ENCODE measurements around the gene MZT2B. TPM values are rescaled to one million over a fixed set of nuclear protein-coding genes. Genes with fewer than 3 reads are reported as not detected.
"Not testable (repeated sequence)": the region's sequence is repeated elsewhere in the genome, so short reads cannot be mapped to it uniquely, and the experiment has no call there.

MZT2B gene
- polyA plus RNA-seq, 1 of the 3 experiments (the other 2 are of a cell fraction): 222 TPM

GRCh38 chr2:130202518-130202917 lies 20.5 kb downstream of the MZT2B start:
- H3K9me3 ChIP-seq; H3K27me3 ChIP-seq (ENCODE audit: insufficient read depth); H2AFZ ChIP-seq (ENCODE audit: low read depth); H4K20me1 ChIP-seq (ENCODE audit: insufficient read depth); H3F3A ChIP-seq (replicated peaks; ENCODE audit: insufficient read depth); H3K79me2 ChIP-seq (ENCODE audit: insufficient read depth); H3K4me3 ChIP-seq (ENCODE audit: low read depth in 2 of 2, low read length in 1 of 2); H3K4me2 ChIP-seq; POLR2A ChIA-PET; H3K9me2 ChIP-seq; H3K4me1 ChIP-seq (ENCODE audit: control insufficient read depth in 1 of 2, insufficient read depth in 2 of 2, low read depth in 1 of 2, low read length in 1 of 2); H3K9ac ChIP-seq; H3K36me3 ChIP-seq (replicated peaks in 1 of 2; ENCODE audit: control insufficient read depth in 1 of 2, insufficient read depth in 2 of 2, low read length in 1 of 2); H3K27ac ChIP-seq (ENCODE audit: low read depth in 2 of 2, low read length in 1 of 2): not testable (repeated sequence)
- 0% methylated on average over 1 of the region's 7 CpGs for WGBS (ENCODE audit: low lambda C conversion rate)
- DNase-seq: peak; percentile 38
- CTCF ChIA-PET: interaction anchor here (1.0 kb wide), 1 partner anchor 131 kb away, joined by 3 read pairs; no protein-coding TSS in a partner anchor

GRCh38 chr2:130203150-130203549 lies 21.1 kb downstream of the MZT2B start:
- H2AFZ ChIP-seq (ENCODE audit: low read depth); H3K9ac ChIP-seq; H4K20me1 ChIP-seq (ENCODE audit: insufficient read depth); H3K27ac ChIP-seq (ENCODE audit: low read depth in 2 of 2, low read length in 1 of 2); H3K4me3 ChIP-seq (ENCODE audit: low read depth in 2 of 2, low read length in 1 of 2); H3K4me2 ChIP-seq; CTCF ChIA-PET; H3K36me3 ChIP-seq (replicated peaks in 1 of 2; ENCODE audit: control insufficient read depth in 1 of 2, insufficient read depth in 2 of 2, low read length in 1 of 2); H3K4me1 ChIP-seq (ENCODE audit: control insufficient read depth in 1 of 2, insufficient read depth in 2 of 2, low read depth in 1 of 2, low read length in 1 of 2); H3K27me3 ChIP-seq (ENCODE audit: insufficient read depth); H3K9me2 ChIP-seq; DNase-seq; POLR2A ChIA-PET; H3K9me3 ChIP-seq; H3F3A ChIP-seq (replicated peaks; ENCODE audit: insufficient read depth); H3K79me2 ChIP-seq (ENCODE audit: insufficient read depth): not testable (repeated sequence)
- whole genome bisulfite sequencing (ENCODE audit: low lambda C conversion rate): 100% methylated on average over 1 of the region's 3 CpGs

GRCh38 chr2:130207051-130207450 lies 25.0 kb downstream of the MZT2B start:
- H2AFZ ChIP-seq (ENCODE audit: low read depth); H3K9me2 ChIP-seq; H3F3A ChIP-seq (replicated peaks; ENCODE audit: insufficient read depth); H3K4me3 ChIP-seq (ENCODE audit: low read depth in 2 of 2, low read length in 1 of 2); H3K4me2 ChIP-seq; H3K27me3 ChIP-seq (ENCODE audit: insufficient read depth); H3K79me2 ChIP-seq (ENCODE audit: insufficient read depth); POLR2A ChIA-PET; H3K27ac ChIP-seq (ENCODE audit: low read depth in 2 of 2, low read length in 1 of 2); H3K4me1 ChIP-seq (ENCODE audit: control insufficient read depth in 1 of 2, insufficient read depth in 2 of 2, low read depth in 1 of 2, low read length in 1 of 2); H3K36me3 ChIP-seq (replicated peaks in 1 of 2; ENCODE audit: control insufficient read depth in 1 of 2, insufficient read depth in 2 of 2, low read length in 1 of 2); CTCF ChIA-PET; H3K9ac ChIP-seq; H3K9me3 ChIP-seq; H4K20me1 ChIP-seq (ENCODE audit: insufficient read depth); DNase-seq: not testable (repeated sequence)
- 78% methylated on average over 11 of the region's 13 CpGs for WGBS (ENCODE audit: low lambda C conversion rate)

- H2AFZ ChIP-seq (ENCODE audit: low read depth); DNase-seq; H3K4me2 ChIP-seq; H3K27me3 ChIP-seq (ENCODE audit: insufficient read depth); H3K36me3 ChIP-seq (replicated peaks in 1 of 2; ENCODE audit: control insufficient read depth in 1 of 2, insufficient read depth in 2 of 2, low read length in 1 of 2); H3K79me2 ChIP-seq (ENCODE audit: insufficient read depth); H3K4me3 ChIP-seq (ENCODE audit: low read depth in 2 of 2, low read length in 1 of 2); H3F3A ChIP-seq (replicated peaks; ENCODE audit: insufficient read depth); H3K27ac ChIP-seq (ENCODE audit: low read depth in 2 of 2, low read length in 1 of 2); H3K4me1 ChIP-seq (ENCODE audit: control insufficient read depth in 1 of 2, insufficient read depth in 2 of 2, low read depth in 1 of 2, low read length in 1 of 2); H4K20me1 ChIP-seq (ENCODE audit: insufficient read depth); H3K9ac ChIP-seq; H3K9me2 ChIP-seq; POLR2A ChIA-PET; CTCF ChIA-PET; H3K9me3 ChIP-seq: not testable (repeated sequence)
- WGBS (ENCODE audit: low lambda C conversion rate): 65% methylated on average over 2 of the region's 2 CpGs
Measured at GRCh38 chr2:130219147-130219546, 37.1 kb downstream of the MZT2B start.

DNA sequence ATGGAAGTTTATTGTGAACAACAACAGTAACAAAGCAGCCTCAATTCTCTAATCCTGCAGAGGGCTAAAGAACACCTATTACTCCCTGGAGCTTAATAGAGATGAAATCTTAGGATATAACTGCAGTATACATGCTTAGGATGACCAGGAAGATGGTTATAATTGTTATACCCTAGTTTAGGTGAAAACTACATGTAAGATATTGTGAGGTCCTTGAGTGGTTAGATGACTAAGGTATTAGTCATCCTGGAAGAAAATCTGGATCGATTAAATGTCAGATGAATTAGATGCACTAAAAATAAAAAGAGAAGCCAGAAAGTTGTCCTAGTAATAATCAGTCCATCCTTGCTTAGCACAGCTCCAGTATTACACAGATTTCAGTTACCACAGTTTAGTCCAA lies 38.4 kb downstream of the MZT2B start:
- H3K4me3 ChIP-seq (ENCODE audit: low read depth in 2 of 2, low read length in 1 of 2); POLR2A ChIA-PET; H3K9me2 ChIP-seq; H3K27ac ChIP-seq (ENCODE audit: low read depth in 2 of 2, low read length in 1 of 2); H3K9ac ChIP-seq; H3K36me3 ChIP-seq (replicated peaks in 1 of 2; ENCODE audit: control insufficient read depth in 1 of 2, insufficient read depth in 2 of 2, low read length in 1 of 2); H2AFZ ChIP-seq (ENCODE audit: low read depth); H3F3A ChIP-seq (replicated peaks; ENCODE audit: insufficient read depth); H4K20me1 ChIP-seq (ENCODE audit: insufficient read depth); DNase-seq; H3K27me3 ChIP-seq (ENCODE audit: insufficient read depth); H3K9me3 ChIP-seq; H3K4me2 ChIP-seq; CTCF ChIA-PET; H3K79me2 ChIP-seq (ENCODE audit: insufficient read depth); H3K4me1 ChIP-seq (ENCODE audit: control insufficient read depth in 1 of 2, insufficient read depth in 2 of 2, low read depth in 1 of 2, low read length in 1 of 2): not testable (repeated sequence)
- WGBS (ENCODE audit: low lambda C conversion rate): 0% methylated on average over 1 of the region's 1 CpG

DNA sequence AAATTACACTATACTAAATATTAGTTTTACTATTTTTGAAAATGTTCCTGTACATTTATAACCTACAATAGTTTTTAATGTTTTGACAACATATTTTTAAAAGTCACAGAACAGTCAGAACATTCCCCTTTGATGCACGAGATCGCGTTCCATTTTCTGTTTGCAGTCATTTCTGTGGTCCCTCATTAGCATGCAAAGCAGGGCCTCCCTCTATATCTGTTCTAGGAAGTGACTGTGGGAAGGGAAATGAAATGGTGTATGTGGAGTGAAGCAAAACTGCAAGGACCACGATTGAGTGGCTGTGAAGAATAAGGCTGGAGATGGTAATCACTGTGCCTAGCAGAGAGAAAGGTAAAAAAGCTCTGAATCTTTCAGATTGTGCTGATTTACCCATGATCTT lies 40.5 kb downstream of the MZT2B start:
- H3K4me3 ChIP-seq (ENCODE audit: low read depth in 2 of 2, low read length in 1 of 2); H3K27ac ChIP-seq (ENCODE audit: low read depth in 2 of 2, low read length in 1 of 2); H3K27me3 ChIP-seq (ENCODE audit: insufficient read depth); H3K9me2 ChIP-seq; H2AFZ ChIP-seq (ENCODE audit: low read depth); H3K4me1 ChIP-seq (ENCODE audit: control insufficient read depth in 1 of 2, insufficient read depth in 2 of 2, low read depth in 1 of 2, low read length in 1 of 2); H4K20me1 ChIP-seq (ENCODE audit: insufficient read depth); DNase-seq; H3K36me3 ChIP-seq (replicated peaks in 1 of 2; ENCODE audit: control insufficient read depth in 1 of 2, insufficient read depth in 2 of 2, low read length in 1 of 2); H3F3A ChIP-seq (replicated peaks; ENCODE audit: insufficient read depth); CTCF ChIA-PET; H3K9me3 ChIP-seq; H3K4me2 ChIP-seq; H3K9ac ChIP-seq; POLR2A ChIA-PET; H3K79me2 ChIP-seq (ENCODE audit: insufficient read depth): not testable (repeated sequence)
- 43% methylated on average over 4 of the region's 4 CpGs for WGBS (ENCODE audit: low lambda C conversion rate)

DNA sequence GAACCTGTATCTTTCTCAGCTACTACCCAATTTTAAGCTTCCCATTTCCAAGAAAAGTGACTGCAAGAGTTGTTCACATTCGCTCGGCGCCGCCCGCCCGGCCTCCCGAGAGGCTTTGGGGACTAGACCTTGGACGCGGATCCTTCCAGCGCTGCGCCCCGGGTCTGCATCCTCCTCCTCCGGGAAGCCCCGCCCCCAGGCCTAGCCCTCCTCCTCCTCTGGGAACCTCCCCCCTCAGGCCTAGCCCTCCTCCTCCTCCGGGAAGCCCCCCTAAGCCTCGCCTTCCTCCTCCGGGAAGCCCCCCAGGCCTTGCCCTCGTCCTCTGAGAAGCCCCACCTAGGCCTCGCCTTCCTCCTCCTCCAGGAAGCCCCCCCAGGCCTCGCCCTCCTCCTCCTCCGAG lies 45.9 kb downstream of the MZT2B start:
- H3F3A ChIP-seq (replicated peaks; ENCODE audit: insufficient read depth); H3K9me3 ChIP-seq; H3K27ac ChIP-seq (ENCODE audit: low read depth in 2 of 2, low read length in 1 of 2); H2AFZ ChIP-seq (ENCODE audit: low read depth); H3K9ac ChIP-seq; H4K20me1 ChIP-seq (ENCODE audit: insufficient read depth); CTCF ChIA-PET; H3K27me3 ChIP-seq (ENCODE audit: insufficient read depth); DNase-seq; H3K4me3 ChIP-seq (ENCODE audit: low read depth in 2 of 2, low read length in 1 of 2); H3K36me3 ChIP-seq (replicated peaks in 1 of 2; ENCODE audit: control insufficient read depth in 1 of 2, insufficient read depth in 2 of 2, low read length in 1 of 2); POLR2A ChIA-PET; H3K9me2 ChIP-seq; H3K4me2 ChIP-seq; H3K79me2 ChIP-seq (ENCODE audit: insufficient read depth); H3K4me1 ChIP-seq (ENCODE audit: control insufficient read depth in 1 of 2, insufficient read depth in 2 of 2, low read depth in 1 of 2, low read length in 1 of 2): not testable (repeated sequence)
- WGBS (ENCODE audit: low lambda C conversion rate): 80% methylated on average over 20 of the region's 21 CpGs

Data from SK-N-SH (cell line).